ACC112 (cell line): Measurements from ENCODE around the gene DAB2.

Experiments
- H2AFZ ChIP-seq: fragments of 200-600 bp; sonication (generic); one replicate; pipeline ENCODE4 v1.6.0; 2017; ENCODE audit warnings: antibody characterized with exemption, low read length; ENCODE audit not compliant: unreplicated experiment
- H3K27ac ChIP-seq: fragments of 200-600 bp; sonication (generic); 2 replicates; pipeline ENCODE4 v1.5.1; 2014; ENCODE audit warnings: low read depth, mild to moderate bottlenecking, antibody characterized with exemption, low read length, moderate library complexity
- H3K27me3 ChIP-seq: fragments of 200-600 bp; sonication (generic); 2 replicates; pipeline ENCODE4 v1.6.1; 2014; ENCODE audit warnings: mild to moderate bottlenecking, antibody characterized with exemption, low read length, moderate library complexity, mixed read lengths; ENCODE audit not compliant: insufficient read depth
- H3K36me3 ChIP-seq: fragments of 200-600 bp; sonication (generic); 2 replicates; pipeline ENCODE4 v1.6.1; 2016; ENCODE audit warnings: mild to moderate bottlenecking, antibody characterized with exemption, low read length, moderate library complexity, mixed read lengths; ENCODE audit not compliant: insufficient read depth
- H3K4me1 ChIP-seq: fragments of 200-600 bp; sonication (generic); one replicate; pipeline ENCODE4 v1.6.1; 2016; ENCODE audit warnings: low read length, mixed read lengths; ENCODE audit not compliant: insufficient read depth, unreplicated experiment, control insufficient read depth
- H3K4me3 ChIP-seq: fragments of 200-600 bp; sonication (generic); 2 replicates; pipeline ENCODE4 v1.5.1; 2014; ENCODE audit warnings: mild to moderate bottlenecking, low read depth, low read length
- H3K79me2 ChIP-seq: fragments of 200-600 bp; sonication (generic); one replicate; pipeline ENCODE4 v1.6.0; 2016; ENCODE audit warnings: low read length; ENCODE audit not compliant: control insufficient read depth, unreplicated experiment, insufficient read depth

The DAB2 gene

DNA sequence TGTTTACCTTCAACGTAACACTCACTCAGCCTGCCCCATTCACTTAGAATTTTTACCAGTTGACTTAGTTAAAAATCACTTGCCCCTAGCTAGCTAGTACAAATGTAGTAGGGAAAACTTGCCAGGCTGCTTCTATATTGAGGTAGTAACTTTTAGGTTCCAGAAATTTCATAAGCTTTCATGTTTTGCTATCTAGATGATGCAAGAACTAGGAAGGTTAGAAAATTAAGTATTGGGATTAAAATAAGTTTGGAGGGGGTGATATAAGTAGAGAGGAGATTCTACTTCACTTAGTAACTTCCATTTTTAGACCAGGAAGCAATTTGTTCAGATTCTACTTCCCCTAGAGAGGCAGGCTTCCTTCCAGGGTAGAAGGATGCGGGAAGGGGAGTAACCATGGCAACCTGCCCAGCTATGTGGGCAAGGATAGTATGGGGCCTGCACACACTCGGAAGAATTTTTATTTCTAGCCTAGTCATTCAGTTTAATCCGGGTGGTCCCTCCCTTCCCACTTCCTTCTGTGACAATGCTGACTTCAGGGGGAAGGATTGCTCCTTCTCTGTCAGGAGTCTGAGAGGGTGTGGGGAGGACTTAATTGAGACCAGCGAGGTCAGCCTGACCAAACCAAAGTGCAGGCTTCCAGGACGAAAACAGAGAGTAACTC lies 4.2 kb downstream of the DAB2 start:
- Histone ChIP-seq H3K27ac (peak overlapping the region; percentile 55), H3K4me1 (peaks cover 49% of the 10 kb centered on the region), H2AFZ (peak overlapping the region; percentile 44), H3K4me3 (peak overlapping the region; percentile 90), H3K36me3 (0 out of 2 replicates have a peak, but pooled peaks cover 6% of the 10 kb centered on the region), H3K27me3 (no peaks in the 10 kb centered on the region), H3K79me2 (peaks cover 83% of the 10 kb centered on the region)

DNA sequence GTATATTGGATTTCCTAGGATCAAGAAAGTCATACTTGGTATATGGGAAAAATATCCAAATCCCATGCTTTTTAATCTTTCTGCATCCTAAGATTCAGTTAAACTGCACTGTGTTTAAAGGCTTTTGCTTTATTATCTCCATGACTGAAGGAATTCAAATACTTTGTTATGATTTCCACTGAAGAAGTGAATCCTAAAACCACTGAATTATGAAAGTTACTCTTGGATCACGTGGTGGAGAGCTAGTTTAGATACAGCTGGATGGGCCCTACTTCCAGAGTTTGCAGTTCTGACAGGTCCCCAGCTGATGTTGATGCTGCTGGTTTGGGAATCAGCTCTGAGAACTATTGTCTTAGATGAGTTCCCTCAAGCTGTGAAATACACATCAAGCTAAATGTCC lies 5.0 kb downstream of the DAB2 start:
- no peaks in the 10 kb centered on the region for H3K27me3 ChIP-seq
- no peak overlapping the region for H2AFZ ChIP-seq
- H3K36me3 ChIP-seq = 0 out of 2 replicates have a peak, but pooled peaks cover 6% of the 10 kb centered on the region
- peaks cover 57% of the 10 kb centered on the region for H3K4me1 ChIP-seq
- peaks cover 91% of the 10 kb centered on the region for H3K79me2 ChIP-seq
- no peak overlapping the region for H3K27ac ChIP-seq
- peak overlapping the region; percentile 90; the same call in 1 of the 2 replicates for H3K4me3 ChIP-seq

DNA sequence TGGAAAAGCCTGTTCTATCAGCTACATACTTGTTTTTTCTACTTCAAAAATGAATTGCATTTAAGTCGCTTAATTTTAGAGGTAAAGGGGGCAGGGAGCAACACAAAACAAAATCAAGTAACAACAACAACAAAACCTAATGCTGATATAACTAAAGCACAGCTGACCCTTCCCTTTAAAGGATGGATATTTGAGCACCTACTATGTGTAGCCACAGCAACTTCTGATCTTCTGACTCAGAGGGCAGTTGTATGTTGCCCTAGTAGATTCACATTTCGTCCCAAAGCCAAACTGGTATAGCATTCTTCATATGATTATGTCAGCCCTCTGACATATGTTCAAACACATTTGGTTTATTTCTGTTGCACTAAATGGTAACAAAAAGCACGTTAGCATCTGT lies 6.8 kb downstream of the DAB2 start:
- 0 out of 2 replicates have a peak, but pooled peaks cover 6% of the 10 kb centered on the region for H3K36me3 ChIP-seq
- H3K4me3 ChIP-seq = no peak overlapping the region
- peaks cover 96% of the 10 kb centered on the region for H3K79me2 ChIP-seq

DNA sequence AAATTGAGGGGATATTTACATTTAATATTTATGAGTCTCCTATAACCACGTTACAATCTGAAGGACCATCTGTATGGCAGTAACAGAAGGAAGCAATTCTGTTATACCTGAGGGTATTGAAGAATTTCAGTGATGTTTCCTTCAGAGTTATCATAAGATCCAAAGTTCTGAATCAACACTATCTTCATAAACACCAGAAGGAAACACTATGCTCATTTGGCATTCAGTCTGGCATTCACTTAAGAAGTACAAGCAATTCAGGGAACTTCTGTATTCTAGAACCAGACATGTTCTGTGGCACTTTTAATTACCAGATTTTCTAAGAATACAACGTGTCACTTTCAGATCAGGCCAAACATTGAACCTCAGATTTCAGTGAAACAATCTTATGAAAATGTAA lies 9.6 kb downstream of the DAB2 start:
- Histone ChIP-seq H3K4me3 (no peak overlapping the region), H3K36me3 (0 out of 2 replicates have a peak, but pooled peaks cover 6% of the 10 kb centered on the region), H2AFZ (no peak overlapping the region), H3K79me2 (peaks cover 91% of the 10 kb centered on the region), H3K27me3 (no peaks in the 10 kb centered on the region), H3K27ac (no peak overlapping the region), H3K4me1 (peaks cover 67% of the 10 kb centered on the region)

More for the DNA sequence above, 6.8 kb downstream of the DAB2 start:
- Histone ChIP-seq H3K27me3 (no peaks in the 10 kb centered on the region), H2AFZ (no peak overlapping the region), H3K4me1 (peaks cover 68% of the 10 kb centered on the region), H3K27ac (no peak overlapping the region)

DNA sequence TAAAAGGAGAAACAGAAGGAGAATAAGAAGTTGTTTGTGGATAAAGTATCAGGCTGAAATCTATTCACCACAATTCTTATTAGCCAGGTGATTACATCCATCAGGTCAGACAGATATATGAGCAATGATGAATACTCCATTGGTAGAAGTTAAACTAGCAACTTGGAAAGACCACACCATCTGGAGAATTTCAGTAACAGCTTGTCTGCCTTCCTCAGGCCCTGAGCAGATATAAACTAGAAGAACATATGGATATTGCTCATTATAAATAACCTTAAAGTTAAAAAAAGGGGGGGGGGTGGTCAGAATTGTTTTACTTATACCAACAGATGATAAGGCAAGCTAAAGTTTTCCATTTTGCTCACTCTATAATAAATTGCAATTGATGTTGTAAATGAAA lies 10.4 kb downstream of the DAB2 start:
- H2AFZ ChIP-seq = no peak overlapping the region
- H3K79me2 ChIP-seq = peaks cover 91% of the 10 kb centered on the region
- H3K36me3 ChIP-seq = 0 out of 2 replicates have a peak, but pooled peaks cover 6% of the 10 kb centered on the region
- no peak overlapping the region for H3K27ac ChIP-seq
- no peaks in the 10 kb centered on the region for H3K27me3 ChIP-seq
- peaks cover 67% of the 10 kb centered on the region for H3K4me1 ChIP-seq
- no peak overlapping the region for H3K4me3 ChIP-seq

DNA sequence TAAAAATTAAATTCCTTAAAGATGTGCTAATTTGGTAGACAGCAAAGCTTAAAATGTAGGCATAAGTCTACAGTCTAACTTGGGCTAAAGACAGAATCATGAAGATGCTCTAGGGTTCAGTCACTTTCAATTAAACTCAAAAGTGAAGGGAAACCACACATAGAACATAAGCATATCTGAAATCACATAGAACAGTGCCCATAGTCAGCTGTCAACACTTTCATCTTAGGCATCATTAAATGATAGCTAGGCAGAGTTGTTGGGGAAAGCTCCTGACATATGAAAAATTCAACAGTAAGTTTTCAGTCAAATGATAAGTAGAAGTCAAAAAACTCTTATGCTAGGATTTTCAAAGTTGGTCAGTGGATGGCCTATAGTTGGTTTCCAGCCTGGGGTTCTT lies 11.0 kb downstream of the DAB2 start:
- Histone ChIP-seq H3K4me1 (peaks cover 61% of the 10 kb centered on the region), H3K79me2 (peaks cover 91% of the 10 kb centered on the region), H3K27ac (no peak overlapping the region), H2AFZ (no peak overlapping the region), H3K27me3 (no peaks in the 10 kb centered on the region), H3K4me3 (no peak overlapping the region), H3K36me3 (0 out of 2 replicates have a peak, but pooled peaks cover 6% of the 10 kb centered on the region)

DNA sequence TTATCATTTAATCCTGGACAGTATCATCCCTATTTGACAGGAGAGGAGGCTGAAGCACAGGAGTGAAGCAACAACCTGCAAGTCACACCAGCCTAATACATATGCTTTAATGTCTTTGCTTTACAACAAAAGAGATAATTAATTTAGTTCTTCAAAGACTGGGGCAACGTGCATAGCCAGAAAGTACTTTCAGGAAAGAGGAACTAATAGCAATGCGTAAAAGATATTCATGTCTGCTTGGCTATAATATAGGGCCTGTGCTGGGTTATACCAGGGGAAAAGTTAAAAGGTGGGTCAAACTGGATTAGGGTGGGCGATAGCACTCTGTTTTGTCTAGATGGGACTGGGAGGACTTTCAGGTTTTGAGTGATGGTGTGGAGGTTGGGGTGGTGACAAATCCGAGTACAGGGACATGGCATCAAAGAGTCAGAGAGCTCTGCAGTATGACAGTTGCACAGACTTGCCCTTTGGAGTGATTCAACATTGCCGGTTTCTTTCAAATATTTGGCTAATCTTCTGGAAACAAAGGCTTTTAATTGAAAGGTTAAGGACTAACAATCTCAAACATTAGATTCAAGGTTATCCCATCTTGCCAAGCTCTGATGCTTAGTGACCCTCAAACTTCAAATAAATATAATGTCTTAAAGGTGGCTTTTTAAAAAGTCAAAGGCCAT lies 11.9 kb downstream of the DAB2 start:
- Histone ChIP-seq H3K4me1 (peaks cover 61% of the 10 kb centered on the region), H3K36me3 (0 out of 2 replicates have a peak, but pooled peaks cover 13% of the 10 kb centered on the region), H2AFZ (no peak overlapping the region), H3K27ac (no peak overlapping the region), H3K4me3 (no peak overlapping the region), H3K27me3 (no peaks in the 10 kb centered on the region), H3K79me2 (peaks cover 91% of the 10 kb centered on the region)

DNA sequence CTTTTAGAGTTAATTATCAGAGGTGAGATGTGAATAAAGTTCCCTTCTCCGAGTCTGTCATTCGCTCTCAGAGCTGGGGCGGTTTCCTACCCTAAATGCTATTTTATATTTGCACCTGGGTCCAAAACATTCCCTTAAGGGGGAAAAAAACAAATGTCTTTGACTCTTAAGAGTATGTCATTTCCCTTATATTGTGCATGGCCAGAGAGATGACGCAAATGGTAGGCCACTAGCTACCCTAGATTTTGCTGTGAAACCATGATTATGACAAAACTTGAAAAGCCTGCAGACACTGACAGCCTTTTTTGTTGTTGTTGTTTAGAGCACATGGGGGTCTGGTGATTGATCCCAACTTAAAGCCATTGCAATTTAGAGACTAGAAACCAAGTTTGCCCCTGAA lies 12.8 kb downstream of the DAB2 start:
- Histone ChIP-seq H3K4me1 (peaks cover 61% of the 10 kb centered on the region), H3K27ac (peak overlapping the region; percentile 51), H3K36me3 (0 out of 2 replicates have a peak, but pooled peaks cover 9% of the 10 kb centered on the region)

DNA sequence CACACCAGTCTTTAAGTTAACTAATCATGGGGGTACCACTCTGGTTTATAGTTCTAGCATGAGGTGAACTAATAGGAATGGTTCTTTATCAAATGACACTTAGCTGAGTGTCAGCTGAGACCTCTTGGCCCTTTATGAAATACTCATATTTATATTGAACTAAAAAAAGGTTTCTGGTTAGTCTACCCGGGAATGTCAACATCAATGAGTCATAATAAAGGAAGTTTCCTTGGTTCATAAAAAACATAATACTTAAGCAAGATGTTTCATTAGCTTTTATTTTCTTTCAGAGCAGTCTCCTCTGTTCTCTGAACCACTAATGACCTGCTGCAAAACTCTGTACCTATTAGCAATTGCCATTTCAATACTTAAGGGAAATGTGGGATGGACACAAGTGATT lies 13.7 kb downstream of the DAB2 start:
- Histone ChIP-seq H3K36me3 (0 out of 2 replicates have a peak, but pooled peaks cover 9% of the 10 kb centered on the region), H3K4me1 (peaks cover 61% of the 10 kb centered on the region), H3K27me3 (no peaks in the 10 kb centered on the region), H3K27ac (peak overlapping the region; percentile 51), H3K79me2 (peaks cover 84% of the 10 kb centered on the region), H2AFZ (no peak overlapping the region), H3K4me3 (peak overlapping the region; percentile 34; the same call in 1 of the 2 replicates)

More for the DNA sequence above, 12.8 kb downstream of the DAB2 start:
- Histone ChIP-seq H3K79me2 (peaks cover 89% of the 10 kb centered on the region), H2AFZ (no peak overlapping the region), H3K4me3 (no peak overlapping the region), H3K27me3 (no peaks in the 10 kb centered on the region)

DNA sequence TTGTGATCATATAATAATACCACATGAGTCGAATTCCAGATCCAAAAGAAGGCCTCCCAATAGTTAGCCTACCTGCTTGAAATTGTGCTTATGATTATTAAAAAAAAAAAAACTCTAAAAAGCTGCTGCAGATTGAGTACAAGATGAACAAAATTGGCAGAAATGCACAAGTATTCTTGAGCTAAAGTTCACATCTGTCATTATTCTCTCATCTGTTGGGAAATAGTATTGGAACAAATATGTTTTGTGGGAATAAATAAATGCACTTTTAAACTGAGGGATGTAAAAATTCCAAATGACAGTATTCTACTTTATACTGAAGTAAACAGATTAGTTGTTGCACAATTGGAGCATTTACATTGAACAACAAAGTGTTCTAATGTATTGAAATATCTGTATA lies 15.7 kb downstream of the DAB2 start:
- peaks cover 79% of the 10 kb centered on the region for H3K79me2 ChIP-seq
- H3K4me1 ChIP-seq = peaks cover 44% of the 10 kb centered on the region
- no peak overlapping the region for H3K27ac ChIP-seq
- 0 out of 2 replicates have a peak, but pooled peaks cover 9% of the 10 kb centered on the region for H3K36me3 ChIP-seq
- no peaks in the 10 kb centered on the region for H3K27me3 ChIP-seq
- H3K4me3 ChIP-seq = no peak overlapping the region
- no peak overlapping the region for H2AFZ ChIP-seq
